GM21381 (cell line): ENCODE results near the gene RBM14.
"Not testable (repeated sequence)": the region's sequence is repeated elsewhere in the genome, so short reads cannot be mapped to it uniquely, and the experiment has no call there.

Experiments
- ATAC-seq: cut with Tn5 transposase; IDR thresholded peaks from one replicate; pipeline ENCODE4 v1.9.1; 2021; ENCODE audit warnings: mild to moderate bottlenecking, moderate library complexity; ENCODE audit not compliant: unreplicated experiment

RBM14 gene

GRCh38 chr11:66598993-66599392 lies 17.4 kb upstream of the RBM14 start:
- no peak for ATAC-seq

GRCh38 chr11:66600219-66600618 lies 16.2 kb upstream of the RBM14 start:
- no peak for ATAC-seq

DNA sequence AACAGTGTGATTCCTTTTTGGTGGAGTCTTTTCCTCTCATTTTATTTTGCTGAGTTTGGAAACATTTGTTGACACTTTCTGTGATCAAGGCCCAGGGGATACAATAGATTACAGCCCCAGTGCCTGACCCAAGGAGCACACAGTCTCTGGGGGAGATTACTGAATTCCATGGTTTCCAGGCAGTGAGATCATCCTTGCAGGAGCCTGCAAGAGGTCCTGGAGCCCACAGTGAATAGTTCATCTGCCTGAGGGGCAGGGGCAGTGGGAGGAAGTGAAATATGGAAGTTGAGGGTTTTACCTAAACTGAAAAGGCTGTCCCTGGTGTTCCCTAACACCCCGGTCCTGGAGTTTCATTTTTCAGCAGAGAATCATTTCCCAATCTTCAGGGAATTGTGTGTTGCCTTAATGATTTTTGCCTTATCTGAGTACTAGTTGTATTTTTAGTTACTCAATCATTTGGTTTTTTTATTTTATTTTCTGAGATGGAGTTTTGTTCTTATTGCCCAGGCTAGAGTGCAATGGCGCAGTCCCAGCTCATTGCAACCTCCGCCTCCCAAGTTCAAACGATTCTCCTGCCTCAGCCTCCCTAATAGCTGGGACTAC lies 15.7 kb upstream of the RBM14 start:
- ATAC-seq, result no peak

GRCh38 chr11:66603072-66603471 lies 13.4 kb upstream of the RBM14 start:
- ATAC-seq, result no peak

GRCh38 chr11:66604155-66604554 lies 12.3 kb upstream of the RBM14 start:
- ATAC-seq, result no peak

GRCh38 chr11:66606608-66607007 lies 9.8 kb upstream of the RBM14 start:
- ATAC-seq, result not testable (repeated sequence)

GRCh38 chr11:66607126-66607834 lies 9.2 kb upstream of the RBM14 start:
- ATAC-seq, result no peak

DNA sequence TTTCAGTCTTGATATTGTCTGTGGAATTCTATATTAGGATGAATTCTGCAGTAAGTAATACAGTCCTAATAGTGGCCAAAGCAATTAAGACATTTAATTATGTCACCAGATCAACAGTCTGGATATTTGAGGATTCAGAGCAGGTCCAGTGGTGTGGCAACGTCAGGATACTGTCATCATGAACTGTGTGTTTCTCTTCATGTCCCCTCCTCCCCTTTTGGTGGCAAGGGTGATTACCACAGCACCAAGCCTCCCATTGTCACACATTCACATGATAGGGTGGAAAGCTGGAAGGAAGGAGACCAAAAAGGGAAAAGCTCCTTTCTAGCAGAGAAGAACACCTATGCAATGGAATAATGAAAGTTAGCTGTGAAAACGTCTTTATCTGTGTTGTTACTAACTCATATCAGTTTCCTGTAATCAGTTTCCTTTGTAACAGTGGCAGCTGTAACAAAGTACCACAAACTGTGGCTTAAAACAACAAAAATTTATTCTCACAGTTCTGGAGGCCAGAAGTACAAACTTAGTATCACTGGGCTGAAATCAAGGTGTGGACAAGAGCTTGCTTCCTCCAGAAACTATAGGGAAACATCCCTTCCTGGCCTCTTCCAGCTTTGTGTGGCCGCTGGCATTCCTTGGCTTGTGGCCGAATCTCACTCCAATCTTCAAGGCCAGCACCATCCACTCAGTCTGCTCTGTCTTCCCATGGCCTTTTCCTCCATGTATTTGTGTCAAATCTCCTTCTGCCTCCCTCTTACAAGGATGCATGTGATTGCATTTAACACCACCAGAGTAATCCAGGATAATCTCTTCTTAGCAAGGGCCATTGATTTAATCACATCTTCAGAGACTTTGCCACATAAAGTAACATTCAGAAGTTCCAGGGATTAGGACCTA lies 6.5 kb upstream of the RBM14 start:
- ATAC-seq, result no peak

DNA sequence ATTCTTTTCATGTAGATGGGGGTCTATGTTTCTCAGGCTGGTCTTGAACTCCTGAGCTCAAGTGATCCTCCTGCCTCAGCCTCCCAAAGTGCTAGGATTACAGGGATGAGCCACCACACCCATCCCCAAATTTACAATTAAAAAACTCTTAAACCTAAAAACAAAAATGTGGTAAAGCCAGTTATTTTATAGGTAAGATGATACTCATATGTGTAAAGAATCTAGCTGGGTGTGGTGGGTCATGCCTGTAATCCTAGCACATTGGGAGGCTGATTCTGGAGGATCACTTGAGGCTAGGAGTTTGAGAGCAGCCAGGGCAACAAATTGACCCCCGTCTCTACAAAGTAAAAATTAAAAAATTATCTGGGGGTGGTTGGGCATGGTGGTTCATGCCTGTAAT lies 4.0 kb upstream of the RBM14 start:
- no peak for ATAC-seq

DNA sequence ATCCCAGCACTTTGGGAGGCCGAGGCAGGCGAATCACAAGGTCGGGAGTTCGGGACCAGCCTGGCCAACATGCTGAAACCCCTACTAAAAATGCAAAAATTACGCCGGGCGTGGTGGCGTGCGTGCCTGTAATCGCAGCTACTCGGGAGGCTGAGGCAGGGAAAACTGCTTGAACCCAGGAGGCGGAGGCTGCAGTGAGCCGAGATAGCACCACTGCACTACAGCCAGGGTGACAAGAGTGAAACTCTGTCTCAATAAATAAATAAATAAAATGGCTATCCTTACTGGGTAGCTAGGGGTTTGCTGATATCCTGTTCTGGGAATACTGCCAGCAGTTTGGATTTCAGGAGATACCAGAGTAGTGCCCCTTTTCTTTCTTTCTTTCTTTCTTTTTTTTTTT lies 2.4 kb upstream of the RBM14 start:
- no peak for ATAC-seq

DNA sequence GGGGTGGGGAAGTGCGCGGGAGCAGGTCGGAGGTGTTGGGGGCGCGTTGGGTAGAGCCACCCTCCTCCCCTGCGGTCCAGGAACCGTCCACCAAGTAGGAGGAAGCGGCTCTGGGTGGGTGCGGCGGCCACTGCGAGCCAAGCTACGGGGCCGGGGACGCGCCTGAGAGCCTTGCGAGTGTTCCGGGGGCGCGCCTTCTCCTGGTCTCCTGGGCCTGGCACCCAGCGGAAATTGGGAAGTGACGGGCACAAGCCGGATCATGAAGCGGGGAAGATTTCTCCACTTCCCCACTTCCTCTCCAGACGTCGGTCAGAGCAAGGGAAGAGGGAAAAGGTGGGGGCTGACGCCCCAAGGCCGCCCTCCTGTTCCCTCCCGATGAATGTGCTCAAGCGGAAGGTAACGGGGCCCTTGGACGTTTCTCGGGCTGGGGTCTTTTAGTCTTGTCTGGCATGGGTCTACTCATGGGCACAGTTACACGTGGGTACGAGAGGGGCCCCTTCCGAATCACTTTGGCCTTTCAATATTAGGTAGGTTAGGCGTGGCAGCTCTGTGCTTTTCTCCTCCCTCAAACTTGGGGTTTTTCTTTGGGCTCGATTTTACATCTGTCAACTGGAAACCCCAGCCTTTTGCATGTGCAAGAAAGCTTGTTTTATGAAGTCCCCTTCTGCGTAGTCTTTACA lies 865 bp downstream of the RBM14 start:
- ATAC-seq, result peak; percentile 14

DNA sequence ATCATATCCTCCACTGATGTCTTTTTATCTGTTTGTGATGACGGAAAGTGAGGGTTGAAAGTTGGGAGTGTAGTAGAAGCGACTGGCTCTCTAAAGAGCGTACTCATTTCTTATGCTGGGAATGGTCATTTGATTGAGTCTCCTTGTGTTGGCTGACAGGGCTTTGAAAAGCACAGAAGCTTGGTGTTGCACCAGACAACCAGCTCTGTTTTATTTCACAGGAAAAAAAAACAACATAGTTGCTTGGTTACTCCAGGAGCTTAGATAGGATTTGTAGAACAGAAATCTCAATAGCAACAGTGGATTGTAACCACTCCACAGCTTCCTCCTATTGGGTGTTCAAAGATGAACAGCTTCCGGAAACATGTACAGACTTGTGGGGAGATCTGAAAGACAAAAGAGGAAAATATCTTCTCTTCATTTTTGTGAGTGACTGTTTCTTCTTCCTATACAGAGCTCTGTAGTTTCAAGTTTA lies 2.7 kb downstream of the RBM14 start:
- no peak for ATAC-seq

DNA sequence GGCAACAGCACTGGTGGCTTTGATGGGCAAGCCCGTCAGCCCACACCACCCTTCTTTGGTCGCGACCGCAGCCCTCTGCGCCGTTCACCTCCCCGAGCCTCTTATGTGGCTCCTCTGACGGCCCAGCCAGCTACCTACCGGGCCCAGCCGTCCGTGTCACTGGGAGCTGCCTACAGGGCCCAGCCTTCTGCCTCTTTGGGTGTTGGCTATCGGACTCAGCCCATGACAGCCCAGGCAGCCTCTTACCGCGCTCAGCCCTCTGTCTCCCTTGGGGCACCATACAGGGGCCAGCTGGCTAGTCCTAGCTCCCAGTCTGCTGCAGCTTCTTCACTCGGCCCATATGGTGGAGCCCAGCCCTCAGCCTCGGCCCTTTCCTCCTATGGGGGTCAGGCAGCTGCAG lies 8.0 kb downstream of the RBM14 start:
- ATAC-seq, result no peak

DNA sequence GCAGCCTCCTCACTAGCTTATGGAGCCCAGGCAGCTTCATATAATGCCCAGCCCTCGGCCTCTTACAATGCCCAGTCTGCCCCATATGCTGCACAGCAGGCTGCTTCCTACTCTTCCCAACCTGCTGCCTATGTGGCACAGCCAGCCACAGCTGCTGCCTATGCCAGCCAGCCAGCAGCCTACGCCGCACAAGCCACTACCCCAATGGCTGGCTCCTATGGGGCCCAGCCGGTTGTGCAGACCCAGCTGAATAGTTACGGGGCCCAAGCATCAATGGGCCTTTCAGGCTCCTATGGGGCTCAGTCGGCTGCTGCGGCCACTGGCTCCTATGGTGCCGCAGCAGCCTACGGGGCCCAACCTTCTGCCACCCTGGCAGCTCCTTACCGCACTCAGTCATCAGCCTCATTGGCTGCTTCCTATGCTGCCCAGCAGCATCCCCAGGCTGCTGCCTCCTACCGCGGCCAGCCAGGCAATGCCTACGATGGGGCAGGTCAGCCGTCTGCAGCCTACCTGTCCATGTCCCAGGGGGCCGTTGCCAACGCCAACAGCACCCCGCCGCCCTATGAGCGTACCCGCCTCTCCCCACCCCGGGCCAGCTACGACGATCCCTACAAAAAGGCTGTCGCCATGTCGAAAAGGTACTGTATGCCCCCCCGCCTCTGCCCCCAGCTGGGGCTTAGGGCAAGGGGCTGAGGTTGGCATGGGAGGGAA lies 8.8 kb downstream of the RBM14 start:
- no peak for ATAC-seq

DNA sequence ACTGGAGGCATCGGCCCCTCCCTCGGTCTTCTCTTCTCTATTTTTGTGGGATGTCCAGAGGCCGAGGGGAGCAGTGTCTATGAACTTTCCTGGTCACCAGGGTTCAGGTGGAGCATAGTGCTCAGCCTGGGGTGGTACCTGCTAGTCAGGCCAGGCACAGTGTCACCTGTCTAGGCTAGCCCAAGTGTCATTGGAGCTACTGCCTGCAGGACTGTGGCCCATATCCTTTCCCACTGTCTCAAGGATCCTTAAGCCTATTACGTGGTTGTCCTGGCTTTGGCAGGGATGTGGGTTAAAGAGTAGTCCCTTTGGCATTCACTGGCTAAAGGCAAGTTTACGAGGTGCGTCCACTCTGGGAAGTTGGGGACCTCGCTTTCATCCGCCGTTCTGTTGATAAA lies 9.3 kb downstream of the RBM14 start:
- ATAC-seq, result no peak

DNA sequence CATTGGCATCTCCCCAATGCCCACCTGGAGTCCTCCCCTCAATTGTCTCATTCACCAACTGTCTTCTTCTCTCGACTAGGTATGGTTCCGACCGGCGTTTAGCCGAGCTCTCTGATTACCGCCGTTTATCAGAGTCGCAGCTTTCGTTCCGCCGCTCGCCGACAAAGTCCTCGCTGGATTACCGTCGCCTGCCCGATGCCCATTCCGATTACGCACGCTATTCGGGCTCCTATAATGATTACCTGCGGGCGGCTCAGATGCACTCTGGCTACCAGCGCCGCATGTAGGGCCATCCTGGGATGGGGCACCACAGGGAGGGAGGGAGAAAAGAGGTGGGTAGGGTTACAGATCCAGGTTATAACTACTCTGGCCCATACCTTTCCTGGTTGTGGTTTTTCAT lies 10.0 kb downstream of the RBM14 start:
- ATAC-seq, result no peak

DNA sequence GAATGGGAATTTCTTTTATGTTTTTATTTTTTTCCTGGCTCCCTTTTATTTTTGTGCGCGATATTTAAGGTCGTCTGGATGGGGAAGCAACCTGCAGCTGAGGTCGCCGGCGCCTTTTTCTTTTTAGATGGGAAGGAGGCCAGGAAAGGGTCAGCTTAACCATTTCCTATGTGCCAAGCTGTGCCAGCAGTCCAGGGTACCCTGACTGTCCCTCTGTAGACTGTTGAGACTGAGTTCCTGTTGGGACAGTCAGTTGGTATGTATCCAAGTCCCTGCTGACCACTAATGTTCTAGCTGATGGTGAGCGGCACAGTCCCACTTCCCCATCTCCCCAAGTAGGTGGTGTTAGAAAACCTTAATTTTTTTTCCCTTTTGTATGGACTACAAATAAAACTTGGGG lies 10.5 kb downstream of the RBM14 start:
- no peak for ATAC-seq

GRCh38 chr11:66628061-66628603 lies 11.7 kb downstream of the RBM14 start:
- ATAC-seq, result no peak

GRCh38 chr11:66629356-66629755 lies 12.9 kb downstream of the RBM14 start:
- no peak for ATAC-seq

DNA sequence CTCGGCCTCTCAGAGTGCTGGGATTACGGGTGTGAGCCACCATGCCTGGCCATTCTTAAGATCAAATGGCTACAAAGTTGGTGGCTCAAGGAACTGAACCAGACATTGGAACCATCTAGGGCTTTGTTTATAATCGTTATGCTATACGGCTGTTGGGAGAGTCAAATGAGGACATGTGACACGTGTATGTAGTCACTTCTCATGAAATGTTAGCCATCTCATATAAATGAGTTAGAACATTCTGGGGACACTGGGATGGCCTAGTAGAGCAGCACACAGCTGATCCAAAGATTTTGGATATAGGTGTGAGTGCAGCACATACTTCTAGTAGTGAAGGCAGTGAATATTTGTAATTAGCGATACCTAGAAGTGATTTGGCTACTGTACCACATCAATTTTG lies 15.5 kb downstream of the RBM14 start:
- ATAC-seq, result no peak
